ENCODE results near the gene STXBP5. TPM values are rescaled to one million over a fixed set of nuclear protein-coding genes. Genes with fewer than 3 reads are reported as not detected.

Gene STXBP5
- total RNA-seq, 4 donors from 2014 or later: 15.6 to 41.3 (median 20.4) TPM

DNA sequence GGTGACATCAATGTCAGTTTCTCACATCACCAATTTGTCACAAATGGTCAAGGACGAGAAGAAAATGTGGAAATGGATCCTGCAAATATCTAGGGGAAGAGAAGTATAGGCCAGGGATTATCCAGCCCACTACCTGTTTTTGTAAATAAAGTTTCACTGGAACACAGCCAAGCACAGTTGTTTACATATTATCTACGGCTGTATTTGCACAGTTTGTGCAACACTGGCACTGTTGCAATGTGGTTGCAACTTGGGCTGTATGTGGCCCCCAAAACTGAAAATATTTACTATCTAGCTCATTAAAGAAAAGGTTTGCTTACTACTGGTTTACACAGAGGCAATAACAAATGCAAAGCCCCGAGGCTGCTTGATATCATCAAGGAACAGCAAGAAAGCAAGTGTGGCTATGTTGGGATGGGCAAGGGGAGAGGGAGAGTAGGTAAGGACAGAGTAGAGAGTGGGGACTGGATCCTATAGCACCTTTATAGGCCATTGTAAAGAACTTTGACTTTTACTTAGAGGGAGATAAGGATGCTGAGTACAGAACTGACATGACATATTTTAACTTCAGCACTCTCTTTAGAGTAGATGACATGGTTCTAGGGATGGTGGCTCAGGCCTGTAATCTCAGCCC lies 11.8 kb upstream of the STXBP5 start:
- in situ Hi-C loops (cut with MboI; ENCODE audit: low sequenced_read_pairs in 4 of 4): no loop called here
- intact Hi-C loops (cut with DNase I; ENCODE audit: low total_unique reads): no loop called here
- ATAC-seq: no peak
- DNase-seq: no peak
- H3K4me1 ChIP-seq: no peaks in the 10 kb centered on the region
- TF ChIP-seq, protein P1, sequence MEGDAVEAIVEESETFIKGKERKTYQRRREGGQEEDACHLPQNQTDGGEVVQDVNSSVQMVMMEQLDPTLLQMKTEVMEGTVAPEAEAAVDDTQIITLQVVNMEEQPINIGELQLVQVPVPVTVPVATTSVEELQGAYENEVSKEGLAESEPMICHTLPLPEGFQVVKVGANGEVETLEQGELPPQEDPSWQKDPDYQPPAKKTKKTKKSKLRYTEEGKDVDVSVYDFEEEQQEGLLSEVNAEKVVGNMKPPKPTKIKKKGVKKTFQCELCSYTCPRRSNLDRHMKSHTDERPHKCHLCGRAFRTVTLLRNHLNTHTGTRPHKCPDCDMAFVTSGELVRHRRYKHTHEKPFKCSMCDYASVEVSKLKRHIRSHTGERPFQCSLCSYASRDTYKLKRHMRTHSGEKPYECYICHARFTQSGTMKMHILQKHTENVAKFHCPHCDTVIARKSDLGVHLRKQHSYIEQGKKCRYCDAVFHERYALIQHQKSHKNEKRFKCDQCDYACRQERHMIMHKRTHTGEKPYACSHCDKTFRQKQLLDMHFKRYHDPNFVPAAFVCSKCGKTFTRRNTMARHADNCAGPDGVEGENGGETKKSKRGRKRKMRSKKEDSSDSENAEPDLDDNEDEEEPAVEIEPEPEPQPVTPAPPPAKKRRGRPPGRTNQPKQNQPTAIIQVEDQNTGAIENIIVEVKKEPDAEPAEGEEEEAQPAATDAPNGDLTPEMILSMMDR (IDR thresholded peaks at IDR 0.05 in 4 of 5, conservative IDR thresholded peaks at IDR 0.05 in 1 of 5): no peak
- no peak for TF ChIP-seq POLR2A (IDR thresholded peaks at IDR 0.05)
- H3K4me3 ChIP-seq: no peak overlapping the region
- H3K27me3 ChIP-seq: no peaks in the 10 kb centered on the region
- H3K9me3 ChIP-seq: no peaks in the 10 kb centered on the region
- H3K27ac ChIP-seq: no peak overlapping the region
- no peaks in the 10 kb centered on the region for H3K36me3 ChIP-seq

DNA sequence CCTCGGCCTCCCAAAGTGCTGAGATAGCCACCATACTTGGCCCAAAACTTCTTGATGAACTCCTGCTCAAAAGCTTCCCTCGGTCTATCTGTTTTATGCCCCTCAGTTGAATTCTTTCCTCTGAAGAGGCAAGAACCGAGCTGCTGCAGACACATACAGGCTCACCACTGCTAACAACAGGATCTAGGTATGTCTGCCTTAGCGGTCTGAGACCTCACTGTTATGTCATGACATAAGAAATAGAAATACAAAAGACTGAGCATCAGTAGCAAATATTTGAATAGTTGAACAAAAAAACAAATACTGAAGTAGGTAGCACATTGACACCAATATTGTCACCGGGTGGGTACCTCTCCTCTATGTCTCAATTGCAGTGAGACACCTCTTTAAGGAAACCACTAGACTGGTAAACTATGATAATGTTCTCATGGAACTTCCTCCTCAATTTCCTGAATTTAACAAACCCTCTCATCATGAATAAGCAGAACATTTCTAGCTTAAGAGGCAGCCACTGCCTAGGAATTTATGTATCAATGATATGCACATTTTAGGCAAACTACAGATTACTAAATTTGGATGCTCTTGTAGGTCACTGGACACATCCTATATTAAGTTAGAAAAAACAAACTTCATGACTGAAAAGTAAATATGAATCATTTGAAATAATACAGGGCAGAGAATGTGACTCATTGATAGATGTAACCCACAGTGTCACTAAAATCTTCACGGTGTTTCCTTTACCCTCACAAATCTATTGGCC lies 9.4 kb upstream of the STXBP5 start:
- Histone ChIP-seq H3K4me1 (no peaks in the 10 kb centered on the region), H3K36me3 (no peaks in the 10 kb centered on the region), H3K9me3 (no peaks in the 10 kb centered on the region), H3K4me3 (no peak overlapping the region), H3K27me3 (no peaks in the 10 kb centered on the region), H3K27ac (no peak overlapping the region)
- in situ Hi-C loops (cut with MboI; ENCODE audit: low sequenced_read_pairs in 4 of 4): no loop called here
- DNase-seq (no peak), ATAC-seq (no peak)
- TF ChIP-seq POLR2A (IDR thresholded peaks at IDR 0.05): no peak
- TF ChIP-seq, protein P1 (IDR thresholded peaks at IDR 0.05 in 4 of 5, conservative IDR thresholded peaks at IDR 0.05 in 1 of 5): no peak
- intact Hi-C loops (cut with DNase I; ENCODE audit: low total_unique reads): no loop called here

DNA sequence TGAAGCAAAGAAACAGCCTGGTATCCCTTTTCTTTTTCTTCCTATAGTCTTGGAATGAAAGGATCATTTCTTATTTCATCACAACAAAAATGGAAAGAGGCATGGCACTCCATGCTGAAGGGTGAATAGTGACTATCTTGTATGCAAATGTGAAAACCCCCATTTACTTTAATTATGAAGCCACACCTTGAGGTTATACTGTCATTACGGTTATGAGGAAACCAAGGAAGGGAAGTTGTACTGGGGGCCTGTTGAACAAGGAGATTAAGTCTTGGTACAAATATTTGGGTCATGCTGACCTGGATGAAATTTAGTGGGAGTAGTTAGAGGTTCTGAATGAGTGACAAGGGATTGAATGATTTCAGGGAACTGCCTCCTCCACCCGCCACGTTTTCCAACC lies 8.7 kb upstream of the STXBP5 start:
- in situ Hi-C loops (cut with MboI; ENCODE audit: low sequenced_read_pairs in 4 of 4) (no loop called here), intact Hi-C loops (cut with DNase I; ENCODE audit: low total_unique reads) (no loop called here)
- TF ChIP-seq POLR2A (IDR thresholded peaks at IDR 0.05): no peak
- TF ChIP-seq, protein P1 (IDR thresholded peaks at IDR 0.05 in 4 of 5, conservative IDR thresholded peaks at IDR 0.05 in 1 of 5): no peak

DNA sequence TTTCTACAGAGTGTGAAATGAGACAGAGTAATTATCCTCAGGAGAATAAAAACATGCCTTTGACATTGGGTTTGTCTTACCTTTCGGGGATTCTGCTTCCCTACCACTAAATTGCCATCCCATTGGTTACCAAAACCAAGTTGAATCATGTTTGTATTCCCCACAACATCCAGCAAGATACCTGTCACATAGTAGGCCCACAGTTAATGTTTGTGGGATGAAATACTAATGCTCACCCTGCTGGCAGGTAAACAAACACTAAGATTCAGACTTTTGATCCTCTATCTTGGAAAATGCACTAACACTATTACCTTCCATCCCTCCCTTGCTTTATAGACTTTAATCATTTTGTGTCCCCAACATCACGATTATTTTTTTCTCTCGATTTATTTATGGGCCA lies 8.2 kb upstream of the STXBP5 start:
- H3K4me1 ChIP-seq: no peaks in the 10 kb centered on the region
- TF ChIP-seq POLR2A (IDR thresholded peaks at IDR 0.05): no peak
- TF ChIP-seq, protein P1 (IDR thresholded peaks at IDR 0.05 in 4 of 5, conservative IDR thresholded peaks at IDR 0.05 in 1 of 5): no peak
- no peaks in the 10 kb centered on the region for H3K27me3 ChIP-seq
- in situ Hi-C loops (cut with MboI; ENCODE audit: low sequenced_read_pairs in 4 of 4) (no loop called here), intact Hi-C loops (cut with DNase I; ENCODE audit: low total_unique reads) (no loop called here)
- no peaks in the 10 kb centered on the region for H3K36me3 ChIP-seq
- no peak overlapping the region for H3K27ac ChIP-seq
- H3K9me3 ChIP-seq: no peaks in the 10 kb centered on the region
- no peak for ATAC-seq
- no peak overlapping the region for H3K4me3 ChIP-seq
- DNase-seq: no peak

More for the DNA sequence above, 8.7 kb upstream of the STXBP5 start:
- no peak for DNase-seq
- H3K4me1 ChIP-seq: no peaks in the 10 kb centered on the region
- H3K27me3 ChIP-seq: no peaks in the 10 kb centered on the region
- no peak overlapping the region for H3K4me3 ChIP-seq
- H3K27ac ChIP-seq: no peak overlapping the region
- ATAC-seq: no peak
- no peaks in the 10 kb centered on the region for H3K36me3 ChIP-seq
- H3K9me3 ChIP-seq: no peaks in the 10 kb centered on the region
